HuH-7.5 (cell line): Measurements from ENCODE around the gene ATL1.
"Not testable (repeated sequence)": the region's sequence is repeated elsewhere in the genome, so short reads cannot be mapped to it uniquely, and the experiment has no call there.

Source experiments
- DNase-seq: peaks from one replicate; pipeline ENCODE4 v3.0.0; 2011; ENCODE audit warnings: low spot score

Gene ATL1

GRCh38 chr14:50534997-50535396 lies 24.9 kb upstream of the ATL1 start:
- no peak for DNase-seq

- not testable (repeated sequence) for DNase-seq
These were observed 21.9 kb upstream of the ATL1 start for GRCh38 chr14:50538034-50538433.

- DNase-seq = no peak
These were observed 20.9 kb upstream of the ATL1 start for GRCh38 chr14:50539051-50539450.

- no peak for DNase-seq
These were observed 18.8 kb upstream of the ATL1 start for GRCh38 chr14:50541159-50541567.

- DNase-seq = no peak
These were observed 17.0 kb upstream of the ATL1 start for GRCh38 chr14:50542941-50543418.

GRCh38 chr14:50544911-50545310 lies 15.0 kb upstream of the ATL1 start:
- no peak for DNase-seq

- no peak for DNase-seq
These were observed 14.3 kb upstream of the ATL1 start for GRCh38 chr14:50545618-50546017.

GRCh38 chr14:50550294-50550693 lies 9.7 kb upstream of the ATL1 start:
- no peak for DNase-seq

GRCh38 chr14:50551877-50552276 lies 8.1 kb upstream of the ATL1 start:
- DNase-seq = no peak

GRCh38 chr14:50552796-50553195 lies 7.1 kb upstream of the ATL1 start:
- not testable (repeated sequence) for DNase-seq

GRCh38 chr14:50560931-50561285 lies 963 bp downstream of the ATL1 start:
- no peak for DNase-seq

GRCh38 chr14:50562841-50563240 lies 2.9 kb downstream of the ATL1 start:
- no peak for DNase-seq

- DNase-seq = no peak
These were observed 9.8 kb downstream of the ATL1 start for GRCh38 chr14:50569714-50570274.

- no peak for DNase-seq
These were observed 13.9 kb downstream of the ATL1 start for GRCh38 chr14:50573862-50574261.

- no peak for DNase-seq
These were observed 15.8 kb downstream of the ATL1 start for GRCh38 chr14:50575769-50576168.

GRCh38 chr14:50577982-50578381 lies 18.0 kb downstream of the ATL1 start:
- no peak for DNase-seq

- no peak for DNase-seq
These were observed 18.5 kb downstream of the ATL1 start for GRCh38 chr14:50578433-50578832.

- no peak for DNase-seq
These were observed 30.5 kb downstream of the ATL1 start for GRCh38 chr14:50590464-50590863.

- DNase-seq = no peak
These were observed 34.8 kb downstream of the ATL1 start for GRCh38 chr14:50594577-50595316.

GRCh38 chr14:50598765-50599164 lies 38.8 kb downstream of the ATL1 start:
- no peak for DNase-seq

GRCh38 chr14:50599700-50600444 lies 39.9 kb downstream of the ATL1 start:
- DNase-seq = no peak

- DNase-seq = no peak
These were observed 40.9 kb downstream of the ATL1 start for GRCh38 chr14:50600849-50601248.

GRCh38 chr14:50601394-50601793 lies 41.4 kb downstream of the ATL1 start:
- DNase-seq = no peak
